Activated T-helper 17 cell treated with anti-CD3 and anti-CD28 coated beads, Interleukin-2, amount 50 U/mL, for 72 hours (primary cell): ENCODE data around the gene WBP1. TPM values are rescaled to one million over a fixed set of nuclear protein-coding genes. Genes with fewer than 3 reads are reported as not detected.

Experiments
- ATAC-seq: fragments of 150-1000 bp; cut with Tn5 transposase; replicated peaks from 2 replicates; pipeline ENCODE4 v1.10.0; 2021; ENCODE audit warnings: mild to moderate bottlenecking, moderate library complexity
- H3K27ac Mint-ChIP-seq: one replicate; pipeline ENCODE4 v1.8.0; 2022; ENCODE audit warnings: mixed read lengths
- H3K27me3 Mint-ChIP-seq: one replicate; pipeline ENCODE4 v1.8.0; 2022; ENCODE audit warnings: mixed read lengths
- H3K36me3 Mint-ChIP-seq: one replicate; pipeline ENCODE4 v1.8.0; 2022; ENCODE audit warnings: low read depth, mild to moderate bottlenecking, mixed read lengths
- H3K4me1 Mint-ChIP-seq: one replicate; pipeline ENCODE4 v1.8.0; 2022; ENCODE audit warnings: mixed read lengths
- H3K4me3 Mint-ChIP-seq: one replicate; pipeline ENCODE4 v1.8.0; 2022; ENCODE audit warnings: mild to moderate bottlenecking, mixed read lengths
- H3K9me3 Mint-ChIP-seq: one replicate; pipeline ENCODE4 v1.8.0; 2022; ENCODE audit warnings: mixed read lengths
- total RNA-seq, 2 donors: library from RNA; stranded (reverse); gene quantifications; one replicate each; pipeline ENCODE4 v1.2.3, GENCODE V29; 2022

WBP1 gene
- total RNA-seq, 2 donors from 2014 or later = 34.1 to 48.5 TPM

DNA sequence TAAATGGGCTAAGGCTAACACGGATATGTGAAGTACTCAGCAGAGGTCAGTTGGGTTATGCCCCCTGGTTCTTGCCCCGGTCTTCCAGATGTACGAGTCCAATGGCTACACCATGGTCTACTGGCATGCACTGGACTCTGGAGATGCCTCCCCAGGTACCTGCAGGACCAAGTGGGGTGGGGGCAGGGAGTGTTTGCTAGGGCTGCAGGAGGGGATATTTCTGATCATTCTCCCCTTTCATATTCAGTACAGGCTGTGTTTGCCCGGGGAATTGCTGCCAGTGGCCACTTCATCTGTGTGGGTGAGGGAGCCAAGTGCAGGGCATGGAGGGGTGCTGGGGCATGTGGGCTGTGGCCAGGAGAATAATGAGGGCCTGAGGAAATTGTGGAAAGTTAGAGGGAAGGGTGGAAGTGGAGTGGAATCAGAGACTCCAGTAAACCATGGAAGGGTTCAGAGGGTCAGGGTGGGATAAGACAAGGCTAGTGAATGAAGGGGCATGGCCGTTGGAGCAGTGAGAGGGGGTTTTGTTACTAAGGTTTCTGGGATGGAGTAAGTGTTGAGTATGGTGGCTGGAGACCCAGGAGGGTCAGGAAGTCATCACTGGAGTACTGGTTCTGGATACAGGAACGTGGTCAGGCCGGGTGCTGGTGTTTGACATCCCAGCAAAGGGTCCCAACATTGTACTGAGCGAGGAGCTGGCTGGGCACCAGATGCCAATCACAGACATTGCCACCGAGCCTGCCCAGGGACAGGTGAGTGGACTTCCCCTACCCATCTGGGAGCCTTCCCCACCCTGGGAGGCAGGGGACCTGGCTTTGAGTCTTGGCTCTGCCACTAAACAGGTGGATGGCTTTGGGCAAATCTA, 34.8 kb upstream of the WBP1 start:
- Mint-ChIP-seq H3K36me3 (peaks cover 46% of the 10 kb centered on the region), H3K9me3 (no peaks in the 10 kb centered on the region)
- ATAC-seq = no peak

GRCh38 chr2:74424139-74424992, 33.9 kb upstream of the WBP1 start:
- H3K27me3 Mint-ChIP-seq = no peaks in the 10 kb centered on the region
- H3K4me3 Mint-ChIP-seq = peak overlapping the region; percentile 23
- ATAC-seq = no peak

More for the DNA sequence above, 34.8 kb upstream of the WBP1 start:
- Mint-ChIP-seq H3K4me1 (peaks cover 18% of the 10 kb centered on the region), H3K27ac (peak overlapping the region; percentile 98), H3K27me3 (no peaks in the 10 kb centered on the region), H3K4me3 (peak overlapping the region; percentile 97)

DNA sequence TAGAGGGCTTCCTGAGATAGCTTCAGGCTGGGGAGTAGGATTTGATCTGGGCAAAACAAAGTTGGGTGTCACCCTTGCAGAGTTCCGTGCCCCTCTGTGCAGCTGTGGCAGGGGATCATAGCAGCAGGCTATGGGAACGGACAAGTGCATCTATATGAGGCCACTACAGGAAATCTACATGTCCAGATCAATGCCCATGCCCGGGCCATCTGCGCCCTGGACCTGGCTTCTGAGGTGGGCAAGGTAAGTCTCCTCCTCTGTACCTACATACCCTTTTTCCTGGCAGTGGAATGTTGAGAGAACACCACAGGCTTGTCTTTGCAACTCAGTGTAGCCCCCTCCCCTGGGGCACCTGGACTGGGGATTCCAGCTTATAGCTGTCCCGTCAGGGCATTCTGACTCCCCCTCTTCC, 33.2 kb upstream of the WBP1 start:
- H3K4me3 Mint-ChIP-seq = no peak overlapping the region
- H3K27ac Mint-ChIP-seq = no peak overlapping the region
- no peak for ATAC-seq
- no peaks in the 10 kb centered on the region for H3K27me3 Mint-ChIP-seq
- peaks cover 18% of the 10 kb centered on the region for H3K4me1 Mint-ChIP-seq
- peaks cover 46% of the 10 kb centered on the region for H3K36me3 Mint-ChIP-seq
- H3K9me3 Mint-ChIP-seq = no peaks in the 10 kb centered on the region

More at GRCh38 chr2:74424139-74424992, 33.9 kb upstream of the WBP1 start:
- H3K4me1 Mint-ChIP-seq = peaks cover 18% of the 10 kb centered on the region
- no peak overlapping the region for H3K27ac Mint-ChIP-seq
- no peaks in the 10 kb centered on the region for H3K9me3 Mint-ChIP-seq
- H3K36me3 Mint-ChIP-seq = peaks cover 46% of the 10 kb centered on the region

GRCh38 chr2:74425523-74425922, 32.7 kb upstream of the WBP1 start:
- Mint-ChIP-seq H3K27me3 (no peaks in the 10 kb centered on the region), H3K9me3 (no peaks in the 10 kb centered on the region), H3K4me3 (no peak overlapping the region), H3K36me3 (peaks cover 46% of the 10 kb centered on the region), H3K4me1 (peaks cover 13% of the 10 kb centered on the region), H3K27ac (no peak overlapping the region)
- ATAC-seq = no peak

GRCh38 chr2:74426181-74426758, 32.0 kb upstream of the WBP1 start:
- Mint-ChIP-seq H3K4me3 (no peak overlapping the region), H3K36me3 (peaks cover 46% of the 10 kb centered on the region), H3K27me3 (no peaks in the 10 kb centered on the region), H3K27ac (no peak overlapping the region), H3K4me1 (peaks cover 7% of the 10 kb centered on the region), H3K9me3 (no peaks in the 10 kb centered on the region)
- ATAC-seq = no peak

DNA sequence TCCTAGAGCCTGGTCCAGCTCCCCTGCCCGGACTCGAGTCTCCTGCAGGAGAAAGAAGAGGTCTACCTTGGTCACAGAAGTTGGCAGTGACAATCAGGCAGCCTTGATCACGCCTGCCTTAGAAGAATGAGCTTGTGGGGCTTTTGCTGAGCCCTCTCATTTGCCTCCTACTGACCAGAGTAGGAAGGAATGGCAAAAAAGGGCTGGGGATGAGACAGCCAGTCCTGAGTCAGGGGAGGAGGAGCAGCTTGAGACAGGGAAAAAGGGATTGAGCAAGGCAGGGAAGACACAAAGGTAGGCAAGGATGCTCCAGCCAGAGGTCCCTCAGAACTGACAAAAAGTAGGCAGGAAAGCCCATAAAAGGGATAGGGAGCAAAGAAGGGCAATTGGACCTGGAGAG, 30.7 kb upstream of the WBP1 start:
- Mint-ChIP-seq H3K36me3 (peaks cover 36% of the 10 kb centered on the region), H3K9me3 (no peaks in the 10 kb centered on the region), H3K4me3 (no peak overlapping the region), H3K27ac (no peak overlapping the region), H3K27me3 (no peaks in the 10 kb centered on the region), H3K4me1 (peaks cover 6% of the 10 kb centered on the region)
- ATAC-seq = no peak

DNA sequence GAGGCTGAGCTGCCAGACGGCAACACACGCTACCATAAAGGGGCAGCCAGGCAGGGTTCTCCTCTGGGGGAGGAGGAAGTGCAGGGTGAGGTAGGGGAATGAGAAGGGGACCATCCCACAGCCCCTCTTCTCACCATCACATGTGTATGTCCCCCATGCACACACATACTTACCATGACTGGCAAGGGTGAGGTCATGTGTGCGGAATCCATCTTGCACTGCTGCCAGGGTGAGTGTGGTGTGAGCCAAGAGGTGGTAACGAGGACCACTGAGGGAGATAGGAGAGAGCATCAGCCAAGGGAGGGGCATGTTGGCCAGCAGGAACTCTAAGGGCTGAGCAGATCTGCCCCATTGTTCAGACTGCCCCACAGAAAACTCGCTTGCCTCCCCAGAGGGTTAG, 29.6 kb upstream of the WBP1 start:
- Mint-ChIP-seq H3K9me3 (no peaks in the 10 kb centered on the region), H3K27ac (no peak overlapping the region), H3K36me3 (peaks cover 25% of the 10 kb centered on the region), H3K4me1 (no peaks in the 10 kb centered on the region), H3K4me3 (no peak overlapping the region), H3K27me3 (no peaks in the 10 kb centered on the region)
- no peak for ATAC-seq

DNA sequence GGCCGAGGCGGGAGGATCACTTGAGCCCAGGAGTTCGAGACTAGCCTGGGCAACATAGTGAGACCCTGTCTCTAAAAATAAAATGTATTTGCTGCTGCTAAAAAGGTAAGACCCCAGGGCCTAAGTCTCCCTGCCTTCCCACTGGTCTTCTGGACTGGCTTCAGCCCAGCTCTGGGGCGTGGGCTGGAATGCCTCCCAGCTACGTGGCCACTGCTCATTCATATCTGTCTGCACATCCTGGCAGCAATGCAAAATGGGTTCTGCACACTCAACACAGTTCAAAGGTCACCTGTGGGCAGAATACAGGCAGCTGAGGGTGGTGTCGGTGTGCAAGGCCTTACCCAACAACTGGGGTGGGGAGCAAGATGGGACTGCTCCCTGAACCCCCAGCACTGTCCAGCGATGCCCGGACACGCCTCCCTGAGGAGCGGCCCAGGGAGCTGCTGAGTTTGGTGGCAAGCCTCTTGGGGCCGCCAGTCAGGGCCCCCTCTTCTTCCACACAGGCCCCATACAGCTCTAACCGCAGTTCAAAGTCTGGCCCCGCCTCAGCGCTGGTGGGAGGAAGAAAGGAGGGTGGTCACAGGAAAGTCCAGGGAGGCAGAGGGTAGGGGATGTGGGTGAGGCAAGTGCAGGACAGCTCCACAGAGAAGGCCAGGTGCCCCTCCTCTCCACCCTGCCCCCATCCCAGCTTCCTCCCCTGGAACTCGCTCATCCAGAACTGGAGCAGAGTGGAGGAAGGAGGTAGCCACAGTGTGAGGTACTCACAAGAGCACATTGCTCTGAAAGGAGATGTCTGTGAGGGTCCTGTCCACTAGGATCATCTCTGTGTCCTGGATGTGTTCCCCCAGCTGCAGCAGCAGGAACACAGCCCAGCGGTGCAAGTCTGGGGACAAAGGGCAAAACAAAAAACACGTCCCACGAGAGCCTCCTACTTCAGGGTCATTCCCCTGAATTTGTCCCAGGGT, 28.5 kb upstream of the WBP1 start:
- H3K9me3 Mint-ChIP-seq = no peaks in the 10 kb centered on the region
- H3K27ac Mint-ChIP-seq = no peak overlapping the region
- H3K4me3 Mint-ChIP-seq = no peak overlapping the region
- no peaks in the 10 kb centered on the region for H3K27me3 Mint-ChIP-seq
- ATAC-seq = peak; percentile 22
- H3K4me1 Mint-ChIP-seq = no peaks in the 10 kb centered on the region
- peaks cover 14% of the 10 kb centered on the region for H3K36me3 Mint-ChIP-seq

- ATAC-seq = no peak
- no peaks in the 10 kb centered on the region for H3K4me1 Mint-ChIP-seq
- H3K4me3 Mint-ChIP-seq = no peak overlapping the region
- H3K27me3 Mint-ChIP-seq = no peaks in the 10 kb centered on the region
- H3K9me3 Mint-ChIP-seq = no peaks in the 10 kb centered on the region
- H3K36me3 Mint-ChIP-seq = peaks cover 6% of the 10 kb centered on the region
- no peak overlapping the region for H3K27ac Mint-ChIP-seq
Measured at GRCh38 chr2:74430502-74430901, 27.7 kb upstream of the WBP1 start.

- Mint-ChIP-seq H3K9me3 (no peaks in the 10 kb centered on the region), H3K4me3 (no peak overlapping the region), H3K4me1 (no peaks in the 10 kb centered on the region), H3K36me3 (no peaks in the 10 kb centered on the region), H3K27me3 (peaks cover 14% of the 10 kb centered on the region), H3K27ac (no peak overlapping the region)
- no peak for ATAC-seq
Measured at GRCh38 chr2:74436111-74436805, 22.0 kb upstream of the WBP1 start.

- H3K27me3 Mint-ChIP-seq = peaks cover 15% of the 10 kb centered on the region
- no peak overlapping the region for H3K27ac Mint-ChIP-seq
- no peaks in the 10 kb centered on the region for H3K9me3 Mint-ChIP-seq
- ATAC-seq = no peak
- H3K36me3 Mint-ChIP-seq = no peaks in the 10 kb centered on the region
- no peak overlapping the region for H3K4me3 Mint-ChIP-seq
- H3K4me1 Mint-ChIP-seq = no peaks in the 10 kb centered on the region
Measured at GRCh38 chr2:74436848-74437695, 21.2 kb upstream of the WBP1 start.

DNA sequence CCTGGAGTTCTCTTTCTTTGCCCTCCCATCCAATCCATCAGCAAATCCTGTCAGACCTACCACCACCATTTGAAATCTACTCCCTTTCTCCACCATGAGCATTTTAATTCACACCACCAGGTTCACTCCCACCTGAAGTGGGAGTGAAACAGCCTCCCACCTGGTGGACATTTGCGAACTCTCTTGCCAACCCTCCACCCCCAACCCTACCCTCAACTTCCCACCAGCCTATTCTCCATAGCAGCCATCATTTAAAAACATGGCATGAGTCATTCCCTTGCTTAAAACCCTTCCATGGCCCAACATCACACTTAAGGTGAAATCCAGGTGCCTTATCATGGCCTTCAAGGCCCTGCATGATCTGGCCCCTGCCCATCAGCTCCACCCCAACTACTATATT, 20.0 kb upstream of the WBP1 start:
- Mint-ChIP-seq H3K36me3 (no peaks in the 10 kb centered on the region), H3K27ac (no peak overlapping the region), H3K9me3 (no peaks in the 10 kb centered on the region), H3K4me3 (no peak overlapping the region), H3K27me3 (peaks cover 19% of the 10 kb centered on the region), H3K4me1 (no peaks in the 10 kb centered on the region)
- ATAC-seq = no peak

DNA sequence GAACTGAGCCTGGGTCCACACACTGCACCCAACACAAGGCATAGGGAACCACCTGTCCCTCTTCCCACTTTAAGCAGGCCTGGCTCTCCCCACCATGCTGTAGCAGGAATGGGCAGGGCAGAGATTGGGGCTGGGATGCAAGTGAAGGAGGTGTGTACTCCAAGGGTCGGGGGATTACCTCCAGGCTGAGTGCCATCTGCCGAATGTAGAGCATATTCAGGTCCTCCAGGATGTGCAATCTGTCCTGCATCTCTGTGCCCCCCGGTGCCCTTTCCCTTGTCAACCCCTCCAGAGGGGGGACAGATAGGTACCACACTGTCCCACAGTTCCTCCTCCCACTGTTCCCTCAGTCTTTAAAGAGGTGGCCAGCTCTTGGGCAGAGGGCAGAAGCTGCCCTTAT, 18.9 kb upstream of the WBP1 start:
- Mint-ChIP-seq H3K36me3 (no peaks in the 10 kb centered on the region), H3K9me3 (no peaks in the 10 kb centered on the region), H3K4me1 (no peaks in the 10 kb centered on the region), H3K27me3 (peaks cover 19% of the 10 kb centered on the region), H3K4me3 (no peak overlapping the region), H3K27ac (no peak overlapping the region)
- ATAC-seq = no peak
